Measurements from ENCODE around the gene PRDX6.
A peak's percentile ranks its signal among the peaks of the same experiment; 100 is the strongest.
"Not testable (repeated sequence)": the region's sequence is repeated elsewhere in the genome, so short reads cannot be mapped to it uniquely, and the experiment has no call there.

PRDX6 gene, protein sequence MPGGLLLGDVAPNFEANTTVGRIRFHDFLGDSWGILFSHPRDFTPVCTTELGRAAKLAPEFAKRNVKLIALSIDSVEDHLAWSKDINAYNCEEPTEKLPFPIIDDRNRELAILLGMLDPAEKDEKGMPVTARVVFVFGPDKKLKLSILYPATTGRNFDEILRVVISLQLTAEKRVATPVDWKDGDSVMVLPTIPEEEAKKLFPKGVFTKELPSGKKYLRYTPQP

DNA sequence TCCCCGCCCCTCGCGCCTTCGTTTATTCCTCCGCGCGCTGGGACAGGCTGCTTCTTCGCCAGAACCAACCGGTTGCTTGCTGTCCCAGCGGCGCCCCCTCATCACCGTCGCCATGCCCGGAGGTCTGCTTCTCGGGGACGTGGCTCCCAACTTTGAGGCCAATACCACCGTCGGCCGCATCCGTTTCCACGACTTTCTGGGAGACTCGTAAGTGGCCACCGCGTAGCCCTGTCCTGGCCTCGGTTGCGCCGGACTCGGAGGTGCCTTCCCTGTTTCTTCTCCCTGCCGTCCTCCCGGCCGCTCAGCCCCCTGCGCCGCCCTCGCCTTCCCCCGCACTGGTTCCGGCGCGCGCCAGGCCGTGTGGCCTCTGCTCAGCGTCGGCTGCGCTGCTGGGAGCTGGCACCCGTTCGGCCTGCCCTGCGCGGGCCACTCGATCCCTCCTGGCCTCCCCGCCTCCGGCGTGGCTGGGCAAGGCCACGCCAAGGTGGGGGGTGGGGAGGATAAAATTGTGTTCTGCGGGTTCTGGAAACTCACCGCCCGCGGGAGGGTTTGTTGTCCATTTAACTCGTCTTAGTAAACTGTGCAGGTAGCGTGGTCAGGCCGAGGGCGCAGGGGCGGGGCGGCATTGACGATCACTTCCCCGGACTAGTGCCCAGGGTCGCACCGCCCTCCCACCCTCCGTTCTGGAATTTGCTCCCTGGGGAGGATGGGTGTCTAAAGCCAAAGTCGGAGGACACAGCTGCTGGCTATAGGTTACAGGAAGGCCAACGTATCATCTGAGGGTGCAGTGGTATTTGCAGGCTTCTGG lies at the start of gene PRDX6:
Gene PRDX6, plus strand, starts transcription at position 50 of the 808 bp plus-strand sequence. Its CDS starts 63 bp downstream, at position 113.
- DNase-seq (ENCODE audit: low read depth in 2 of 2): peak in 1 of 2 donors; percentile 66

DNA sequence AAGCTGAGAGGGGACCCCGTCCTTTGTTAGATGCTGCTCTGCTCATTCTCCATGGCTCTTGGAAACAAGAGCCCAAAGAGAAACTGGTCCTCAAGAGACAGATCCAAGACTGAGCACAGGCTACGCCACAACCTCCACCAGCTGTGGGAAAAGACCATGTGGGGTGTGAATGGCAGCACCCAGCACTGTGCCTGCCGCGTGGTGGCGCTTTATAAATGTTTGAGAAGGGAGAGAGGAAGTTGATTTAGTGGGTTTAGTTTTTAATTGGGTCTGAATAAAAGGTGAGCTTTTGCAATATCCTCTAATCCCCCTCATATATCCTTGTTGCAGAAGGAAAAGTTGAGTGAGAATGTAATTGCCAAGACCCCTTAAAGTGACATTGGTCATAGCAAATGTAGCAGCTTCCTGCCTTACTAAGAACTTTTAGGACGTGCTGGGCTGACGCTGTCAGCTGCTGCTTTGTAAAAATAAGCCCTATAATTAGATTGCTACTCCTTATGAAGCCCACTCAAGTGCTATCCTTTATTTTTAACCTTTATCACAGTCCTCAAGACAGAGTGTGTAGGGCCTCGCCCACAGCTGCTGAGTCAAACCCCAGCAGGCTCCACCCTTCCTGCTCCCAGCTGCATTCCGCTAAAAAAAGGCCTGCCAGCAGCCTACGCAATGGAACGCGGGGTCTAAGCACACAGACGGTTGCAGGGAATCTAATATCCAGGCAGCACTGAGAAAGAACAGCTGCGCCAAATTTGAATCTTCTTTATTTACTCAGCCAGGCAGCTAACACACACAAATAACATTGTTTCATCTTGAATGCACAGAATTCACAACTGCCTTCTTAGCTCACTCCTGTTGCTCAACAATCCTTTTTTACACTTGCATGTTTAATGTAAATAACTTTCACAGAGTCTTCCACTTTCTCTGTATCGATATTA lies 47.4 kb upstream of the PRDX6 start:
- DNase-seq (ENCODE audit: low read depth in 2 of 2): peak in 1 of 2 donors; percentile 23

DNA sequence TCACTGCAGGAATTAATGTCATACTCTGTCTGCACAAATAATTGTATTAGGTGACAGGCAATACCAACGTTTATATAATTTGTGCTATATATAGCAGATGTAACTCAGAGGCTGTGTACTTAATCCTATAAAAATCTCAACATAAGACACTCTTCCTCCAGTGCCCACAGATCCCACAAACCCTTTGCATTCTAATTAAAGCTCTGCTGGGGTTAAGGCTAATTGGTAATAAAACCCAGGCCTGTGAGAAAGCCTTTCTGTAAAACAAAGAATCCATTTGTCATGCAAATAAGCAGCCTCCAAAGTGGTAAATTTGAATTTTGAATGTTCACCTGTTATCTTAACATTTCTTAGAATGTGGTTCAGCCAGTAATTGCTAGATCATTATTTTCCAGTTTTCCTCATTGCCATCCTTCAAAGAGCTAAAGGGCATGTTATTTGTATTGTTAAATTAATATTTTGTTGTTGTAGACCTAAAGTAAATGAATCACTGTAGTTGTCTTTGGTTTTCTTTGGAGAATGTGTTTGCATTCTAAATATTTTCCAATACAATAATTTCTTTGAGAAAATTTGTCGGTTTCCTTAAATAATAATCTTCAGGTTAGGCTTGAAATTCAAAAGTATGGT lies 46.3 kb upstream of the PRDX6 start:
- DNase-seq (ENCODE audit: low read depth in 2 of 2): no peak

DNA sequence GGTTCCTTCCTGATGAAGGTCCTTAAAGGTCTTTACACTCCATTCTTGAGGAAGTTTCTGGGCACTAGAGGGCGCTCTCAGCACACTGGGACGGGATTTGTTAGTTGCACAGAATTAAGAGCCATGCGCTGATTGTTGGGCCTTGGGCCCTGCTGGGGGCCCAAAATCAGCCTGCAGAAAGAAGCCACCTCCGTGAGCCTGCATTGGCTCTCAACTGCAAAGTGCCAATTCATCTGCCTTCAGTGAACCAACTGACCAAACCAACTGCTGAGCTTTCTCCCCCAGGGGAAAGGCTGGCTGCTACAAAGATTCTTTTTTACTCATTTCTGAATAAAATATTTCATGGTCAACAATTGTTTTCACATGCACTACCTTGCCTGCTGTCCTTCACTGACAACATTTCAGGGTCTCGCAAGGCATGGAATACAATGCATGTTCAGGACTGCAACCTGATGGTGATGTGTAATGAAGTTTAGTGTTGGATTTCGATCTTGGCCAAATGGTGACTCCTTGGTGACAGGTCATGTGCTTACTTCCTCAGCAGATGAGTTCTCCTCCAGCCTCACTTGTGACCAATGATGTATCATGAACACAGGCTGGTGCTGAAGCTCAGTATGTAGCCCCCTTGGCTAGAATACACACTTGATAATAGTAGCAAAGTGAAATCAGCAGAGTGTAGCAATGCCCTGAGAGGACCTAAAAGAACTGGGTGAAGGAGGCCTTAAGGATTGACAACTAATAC lies 45.7 kb upstream of the PRDX6 start:
- DNase-seq (ENCODE audit: low read depth in 2 of 2): peak; percentile 47 to 77

DNA sequence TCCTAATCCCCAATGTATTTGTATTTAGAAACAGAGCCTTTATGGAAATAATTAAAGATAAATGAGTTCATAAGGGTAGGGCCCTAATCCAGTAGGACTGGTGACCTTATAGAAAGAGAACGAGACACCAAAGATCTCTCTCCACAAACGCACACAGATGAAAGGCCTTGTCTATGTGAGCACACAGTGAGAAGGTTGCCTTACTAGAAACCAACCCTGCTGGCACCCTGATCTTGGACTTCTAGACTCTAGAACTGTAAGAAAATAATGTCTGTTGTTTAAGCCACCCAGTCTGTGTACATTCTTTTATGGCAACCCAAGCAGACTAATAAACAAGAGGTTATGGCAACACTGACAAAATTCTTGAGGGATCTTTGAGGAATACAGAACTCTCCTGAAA lies 44.8 kb upstream of the PRDX6 start:
- DNase-seq (ENCODE audit: low read depth in 2 of 2): no peak

DNA sequence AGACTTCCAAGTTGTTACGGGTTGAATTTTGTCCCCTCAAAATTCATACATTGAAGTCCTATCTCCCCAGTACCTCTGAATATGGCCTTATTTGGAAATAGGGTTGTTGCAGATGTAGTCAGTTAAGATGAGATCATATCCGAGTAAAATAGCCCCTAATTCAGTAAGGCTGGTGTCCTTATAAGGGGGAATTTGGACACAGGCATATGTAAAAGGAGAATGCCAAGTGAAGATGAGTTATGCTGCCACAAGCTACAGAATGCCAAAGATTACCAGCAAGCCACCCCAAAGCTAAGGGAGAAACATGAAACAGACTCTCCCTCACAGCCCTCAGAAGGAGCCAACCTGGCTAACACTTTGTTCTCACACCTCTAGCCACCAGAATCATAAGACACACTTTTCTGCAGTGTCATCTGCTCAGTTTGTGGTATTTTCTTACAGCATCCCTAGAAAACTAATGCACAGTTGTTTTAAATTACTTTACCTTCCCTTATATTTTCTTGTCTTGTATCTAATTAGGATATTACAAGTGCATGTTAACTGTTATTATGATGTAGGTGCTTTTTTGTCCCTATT lies 43.3 kb upstream of the PRDX6 start:
- no peak for DNase-seq (ENCODE audit: low read depth in 2 of 2)

DNA sequence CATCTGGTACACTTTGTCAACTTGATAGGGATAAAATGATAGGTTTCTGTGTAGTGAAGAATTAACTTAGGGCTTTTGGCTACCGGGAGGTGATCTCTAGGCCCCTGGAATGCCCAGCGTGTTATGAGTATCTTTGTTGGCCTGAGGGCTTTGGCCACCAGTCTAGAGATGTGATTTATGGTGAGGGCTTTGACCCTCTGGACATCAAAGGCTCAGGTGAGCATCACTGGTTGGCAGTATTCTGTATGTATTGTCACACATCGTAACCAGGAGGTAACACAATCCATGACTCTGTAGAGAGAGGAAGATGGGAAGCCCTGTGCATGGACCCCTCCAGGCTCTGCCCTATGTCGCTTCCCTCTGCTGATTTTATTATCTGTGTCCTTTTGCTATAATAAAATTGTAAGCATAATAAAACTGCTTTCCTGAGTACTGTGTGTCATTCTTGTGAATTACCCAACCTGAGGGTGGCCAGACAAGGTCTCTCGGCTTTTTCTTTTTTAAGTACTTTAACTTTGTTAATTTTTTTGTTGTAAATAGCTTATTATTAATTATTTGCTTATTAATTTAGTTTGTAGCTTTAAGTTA lies 40.2 kb upstream of the PRDX6 start:
- no peak for DNase-seq (ENCODE audit: low read depth in 2 of 2)

DNA sequence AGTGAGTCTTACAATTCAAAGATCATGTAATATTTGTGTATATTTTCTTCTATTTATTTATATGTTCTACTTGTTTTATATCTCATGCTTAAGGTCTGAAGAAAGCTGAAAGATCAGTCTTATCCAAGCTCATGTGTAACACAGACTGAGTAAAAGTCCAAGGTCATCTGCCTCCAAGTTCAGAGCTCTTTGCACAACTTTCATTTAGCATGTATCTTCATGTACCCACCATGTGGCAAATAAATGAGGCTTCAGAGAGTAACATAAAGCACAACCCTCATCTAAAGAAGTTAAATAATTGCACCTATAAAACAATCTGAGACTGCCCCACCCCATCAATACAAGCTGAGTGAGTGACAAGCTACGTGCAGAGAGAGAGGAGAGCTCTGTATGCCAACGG lies 38.5 kb upstream of the PRDX6 start:
- DNase-seq (ENCODE audit: low read depth in 2 of 2): no peak

DNA sequence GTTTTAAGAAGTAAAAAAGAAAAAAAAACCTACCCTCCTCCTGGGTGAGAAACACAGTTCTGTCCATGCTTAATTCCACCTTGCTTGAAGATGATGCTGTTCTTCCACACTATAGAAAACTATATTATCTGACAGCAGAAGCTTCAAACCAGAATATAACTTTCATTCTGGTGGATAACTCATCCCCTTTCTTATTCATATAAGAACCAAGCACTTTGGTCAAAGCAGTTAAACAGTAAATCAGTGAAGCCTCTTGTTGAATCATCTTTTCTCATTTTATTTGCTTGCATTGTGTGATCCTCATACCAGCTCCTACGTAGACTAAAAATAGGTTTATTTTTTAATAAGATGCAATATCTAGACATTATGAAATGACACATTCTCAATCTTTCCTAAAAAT lies 36.7 kb upstream of the PRDX6 start:
- no peak for DNase-seq (ENCODE audit: low read depth in 2 of 2)

DNA sequence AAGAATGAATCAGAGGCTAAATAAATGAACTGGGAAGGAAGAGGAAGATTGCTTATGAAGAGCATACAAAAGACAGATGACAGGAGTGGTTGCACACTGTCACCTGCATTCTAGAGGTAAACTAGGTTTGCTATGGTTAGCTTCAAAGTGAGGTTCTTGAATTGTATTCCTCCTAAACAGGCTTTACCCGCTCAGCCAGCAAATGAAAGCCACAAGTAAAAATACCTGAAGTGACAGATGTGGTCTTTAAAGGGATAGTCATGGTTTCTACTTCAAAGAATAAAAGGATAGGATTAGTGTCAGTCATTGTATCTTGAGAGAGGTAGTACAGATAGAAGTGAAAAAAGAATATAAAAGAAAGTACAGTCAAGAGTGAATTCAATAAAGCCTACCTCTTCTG lies 32.4 kb upstream of the PRDX6 start:
- no peak for DNase-seq (ENCODE audit: low read depth in 2 of 2)

DNA sequence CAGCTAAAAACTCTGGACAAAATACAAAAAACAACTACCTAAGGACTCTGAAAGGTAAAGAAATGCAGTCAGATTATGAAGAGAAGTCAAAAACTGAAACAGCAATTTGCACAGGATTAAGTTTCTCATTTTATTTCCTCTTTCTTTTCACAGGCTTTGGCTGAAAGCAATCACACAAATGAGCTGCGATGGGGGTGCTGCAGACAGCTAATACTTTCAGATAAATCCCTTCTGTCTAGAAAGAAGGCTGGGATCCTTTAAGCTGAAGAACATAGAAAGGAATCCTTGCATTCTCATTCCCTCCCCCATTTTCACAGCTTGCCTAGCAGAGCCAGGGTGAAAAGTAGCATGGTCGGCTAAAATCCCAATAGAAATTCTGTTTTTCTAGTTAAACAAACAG lies 32.0 kb upstream of the PRDX6 start:
- DNase-seq (ENCODE audit: low read depth in 2 of 2): no peak

DNA sequence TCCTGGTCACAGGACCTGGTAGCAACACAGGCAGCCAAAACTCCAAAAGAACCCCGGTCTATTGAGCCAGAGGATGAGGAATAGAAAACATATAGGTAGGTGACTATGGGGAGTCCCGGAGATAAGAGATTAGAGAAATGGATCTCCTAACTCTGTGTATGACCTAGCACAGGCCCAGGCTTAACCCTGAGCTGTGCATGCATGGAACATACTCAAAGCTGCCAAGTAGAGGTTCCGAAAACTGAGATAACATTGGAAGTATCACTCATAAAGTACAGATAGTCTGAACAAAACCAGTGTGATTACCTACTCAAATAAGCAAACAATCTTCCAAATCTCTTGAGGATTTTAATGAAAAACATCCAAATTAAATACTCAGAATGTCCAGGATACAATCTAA lies 31.5 kb upstream of the PRDX6 start:
- DNase-seq (ENCODE audit: low read depth in 2 of 2): no peak

DNA sequence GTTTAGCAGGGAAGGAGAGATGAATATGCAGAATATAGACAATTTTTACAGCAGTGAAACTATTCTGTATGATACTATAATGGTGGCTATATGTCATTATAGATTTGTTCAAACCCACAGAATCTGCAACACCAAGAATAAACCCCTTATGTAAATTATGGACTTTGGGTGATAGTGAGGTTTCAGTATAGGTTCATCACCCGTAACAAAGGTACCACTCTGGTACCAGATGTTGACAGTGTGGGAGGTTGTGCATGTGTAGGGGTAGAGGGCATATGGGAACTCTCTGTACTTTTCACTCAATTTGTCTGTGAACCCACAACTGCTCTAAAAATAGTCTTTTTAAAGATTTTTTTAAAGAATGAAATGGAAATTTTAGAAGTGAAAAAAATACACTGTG lies 29.9 kb upstream of the PRDX6 start:
- no peak for DNase-seq (ENCODE audit: low read depth in 2 of 2)

DNA sequence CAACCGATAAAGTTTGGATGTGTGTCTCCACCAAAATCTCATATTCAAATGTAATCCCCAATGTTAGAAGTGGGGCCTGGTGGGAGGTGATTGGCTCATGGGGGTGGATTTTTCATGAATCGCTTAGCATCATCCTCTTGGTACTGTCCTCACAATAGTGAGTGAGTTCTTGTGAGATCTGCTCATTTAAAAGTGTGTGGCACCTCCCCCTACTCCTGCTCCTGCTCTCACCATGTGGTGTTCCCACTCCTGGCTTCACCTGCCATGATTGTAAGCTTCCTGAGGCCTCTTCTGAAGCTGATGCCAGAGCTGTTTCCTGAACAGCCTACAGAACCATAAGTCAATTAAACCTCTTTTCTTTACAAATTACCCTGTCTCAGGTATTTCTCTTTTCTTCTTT lies 28.2 kb upstream of the PRDX6 start:
- DNase-seq (ENCODE audit: low read depth in 2 of 2): no peak

DNA sequence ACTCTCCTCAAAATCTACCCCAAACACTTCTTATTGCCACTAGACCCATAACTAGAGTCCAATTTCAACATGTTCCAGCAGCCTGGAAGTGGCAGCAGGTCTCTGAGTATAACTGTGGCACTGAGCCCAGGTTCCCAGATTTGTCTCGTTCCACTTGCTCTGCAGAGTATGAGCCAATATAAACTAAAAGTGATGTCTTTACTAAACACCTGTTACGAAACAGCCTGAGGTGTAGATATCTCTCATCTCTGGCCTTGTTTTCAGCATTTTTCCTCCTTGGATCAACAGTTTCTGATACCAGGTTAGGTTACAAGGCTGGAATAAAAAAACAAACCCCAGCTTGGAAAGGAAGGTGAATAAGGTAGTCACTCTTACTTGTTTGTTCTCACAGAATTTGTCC lies 25.2 kb upstream of the PRDX6 start:
- DNase-seq (ENCODE audit: low read depth in 2 of 2): no peak

DNA sequence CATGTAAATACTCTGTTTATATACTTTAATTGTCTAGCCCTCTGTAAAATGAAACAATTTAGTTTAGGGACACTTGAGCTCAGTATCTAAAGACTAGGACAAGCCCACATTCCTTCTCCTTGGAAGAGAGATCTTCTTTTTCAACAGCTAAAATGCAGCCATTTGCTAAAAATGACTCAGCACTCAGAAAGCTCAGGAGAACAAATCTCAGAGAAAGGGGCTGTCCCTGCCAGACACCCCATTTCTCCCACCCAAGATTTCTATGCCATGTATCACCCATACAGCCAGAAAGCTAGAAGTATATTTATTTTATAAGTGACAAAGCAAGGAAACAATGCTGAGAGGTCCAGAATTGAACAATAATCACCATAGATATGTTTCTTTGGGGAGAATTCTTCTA lies 23.2 kb upstream of the PRDX6 start:
- DNase-seq (ENCODE audit: low read depth in 2 of 2): no peak

DNA sequence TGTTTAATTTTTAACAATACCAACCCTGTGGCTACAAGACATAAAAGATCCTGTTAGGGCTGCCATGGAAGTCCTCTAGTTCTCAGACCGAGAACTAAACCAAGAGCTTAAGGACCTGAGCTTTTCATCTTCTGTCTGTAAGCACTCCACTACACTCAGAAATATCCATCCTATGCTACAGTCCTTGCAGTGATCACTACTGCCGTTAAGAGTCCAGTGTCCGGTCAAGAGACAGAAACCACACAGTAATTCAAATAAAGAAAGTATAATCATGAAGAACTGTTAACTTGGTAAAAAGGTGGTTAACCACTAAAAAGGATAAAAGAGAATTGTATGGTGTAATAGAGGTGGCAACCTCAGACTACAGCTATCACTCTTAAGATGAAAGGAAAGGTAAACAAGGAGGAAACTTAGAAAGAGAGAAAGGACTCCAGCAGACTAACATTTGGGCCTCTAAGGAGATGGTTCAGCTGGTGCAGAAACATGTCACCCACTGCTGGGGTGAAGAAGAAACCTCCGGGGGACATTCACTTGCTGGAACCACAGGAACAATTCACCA lies 22.1 kb upstream of the PRDX6 start:
- no peak for DNase-seq (ENCODE audit: low read depth in 2 of 2)

DNA sequence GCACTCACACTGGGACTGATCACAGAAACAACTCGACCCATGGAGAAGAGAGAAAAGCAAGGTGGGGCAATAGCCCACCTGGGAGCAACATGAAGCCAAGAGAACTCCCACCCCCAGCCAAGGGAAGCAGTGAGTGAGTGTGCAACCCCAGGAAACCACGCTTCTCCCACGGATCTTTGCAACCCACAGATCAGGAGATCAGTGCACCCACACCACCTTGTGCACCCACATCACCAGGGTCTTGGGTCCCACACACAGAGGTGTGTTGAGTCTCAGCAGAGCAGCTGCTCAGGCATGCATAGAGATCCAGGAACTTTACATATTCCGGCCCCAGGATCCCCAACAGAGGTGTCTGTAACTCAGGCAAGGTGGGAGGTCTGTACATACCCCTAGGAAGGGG lies 17.2 kb upstream of the PRDX6 start:
- no peak for DNase-seq (ENCODE audit: low read depth in 2 of 2)

DNA sequence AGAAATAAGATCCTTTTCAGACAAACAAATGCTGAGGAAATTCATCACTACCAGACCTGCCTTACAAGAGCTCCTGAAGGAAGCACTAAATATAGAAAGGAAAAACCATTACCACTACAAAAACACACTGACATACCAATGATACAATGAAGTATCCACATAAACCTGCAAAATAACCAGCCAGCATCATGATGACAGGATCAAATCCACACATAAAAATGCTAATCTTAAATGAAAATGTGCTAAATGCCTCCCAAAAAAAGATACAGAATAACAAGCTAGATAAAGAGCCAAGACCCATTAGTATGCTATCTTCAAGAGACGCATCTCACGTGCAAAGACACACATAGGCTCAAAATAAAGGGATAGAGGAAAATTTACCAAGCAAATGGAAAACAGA lies 14.5 kb upstream of the PRDX6 start:
- not testable (repeated sequence) for DNase-seq (ENCODE audit: low read depth in 2 of 2)

DNA sequence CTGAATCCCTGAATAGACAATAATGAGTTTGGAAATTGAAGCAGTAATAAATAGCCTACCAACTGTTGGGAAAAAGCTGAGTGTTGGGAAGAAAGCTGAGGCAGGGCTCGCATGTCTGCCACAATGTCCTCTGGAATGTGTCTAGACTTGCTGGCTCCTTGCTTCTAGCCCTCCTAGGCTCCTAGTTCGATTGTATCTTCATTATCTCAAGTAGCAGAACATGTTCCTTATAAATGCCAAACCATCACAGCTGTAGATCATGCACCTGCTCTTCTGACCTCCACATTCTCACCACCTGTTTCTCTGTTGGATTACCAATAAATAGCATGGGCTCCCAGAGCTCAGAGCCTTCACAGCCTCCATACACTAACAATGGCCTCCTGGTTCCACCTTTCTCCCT lies 12.9 kb upstream of the PRDX6 start:
- DNase-seq (ENCODE audit: low read depth in 2 of 2): not testable (repeated sequence)
